Stimulated activated CD8-positive, alpha-beta memory T cell treated with anti-CD3 and anti-CD28 coated beads, Interleukin-12 subunit alpha, Interleukin-12 subunit beta, amount 100 ng/mL, for 24 hours (primary cell): Measurements from ENCODE around the gene DCBLD1.

ENCODE experiments used
- DNase-seq: peaks from one replicate; pipeline ENCODE4 v3.0.0-alpha.2; 2020; ENCODE audit errors: extremely low read depth

The DCBLD1 gene

GRCh38 chr6:117555882-117556498 is 73.5 kb downstream of the DCBLD1 start:
- no peak for DNase-seq

GRCh38 chr6:117557951-117558350 is 75.5 kb downstream of the DCBLD1 start:
- no peak for DNase-seq

GRCh38 chr6:117558818-117559217 is 76.3 kb downstream of the DCBLD1 start:
- no peak for DNase-seq

GRCh38 chr6:117559299-117559698 is 76.8 kb downstream of the DCBLD1 start:
- DNase-seq = no peak

GRCh38 chr6:117561128-117561527 is 78.7 kb downstream of the DCBLD1 start:
- DNase-seq = no peak

GRCh38 chr6:117564681-117565080 is 82.2 kb downstream of the DCBLD1 start:
- no peak for DNase-seq

GRCh38 chr6:117568247-117568646 is 85.8 kb downstream of the DCBLD1 start:
- DNase-seq = no peak

GRCh38 chr6:117568831-117569410 is 86.4 kb downstream of the DCBLD1 start:
- no peak for DNase-seq

- DNase-seq = no peak
Measured at GRCh38 chr6:117573006-117573680, 90.7 kb downstream of the DCBLD1 start.

- DNase-seq = no peak
Measured at GRCh38 chr6:117574198-117574597, 91.7 kb downstream of the DCBLD1 start.

- no peak for DNase-seq
Measured at GRCh38 chr6:117585647-117586046, 103.2 kb downstream of the DCBLD1 start.

GRCh38 chr6:117590447-117590846 is 108.0 kb downstream of the DCBLD1 start:
- DNase-seq = no peak

GRCh38 chr6:117591405-117591804 is 108.9 kb downstream of the DCBLD1 start:
- DNase-seq = no peak

GRCh38 chr6:117592983-117593759 is 110.7 kb downstream of the DCBLD1 start:
- no peak for DNase-seq

- DNase-seq = no peak
Measured at GRCh38 chr6:117595099-117595923, 112.8 kb downstream of the DCBLD1 start.

GRCh38 chr6:117597755-117598154 is 115.3 kb downstream of the DCBLD1 start:
- no peak for DNase-seq
